Liver (tissue), 9 donors: ENCODE measurements around the gene GTSE1. TPM values are rescaled to one million over a fixed set of nuclear protein-coding genes. Genes with fewer than 3 reads are reported as not detected.

Experiments used
- DNase-seq: peaks from one replicate; pipeline ENCODE4 v3.0.0-alpha.2; 2017; ENCODE audit warnings: low spot score
- H3K27ac ChIP-seq, 2 donors: one replicate each; pipeline ENCODE4 v1.7.0; 2013; ENCODE audit warnings: inconsistent platforms in 2 of 2, low read length in 2 of 2, control low read depth in 1 of 2, low read depth in 1 of 2, mild to moderate bottlenecking in 1 of 2
- H3K27me3 ChIP-seq, 4 donors: one replicate each; pipeline versions ENCODE4 v1.6.1 to v1.7.0; 2013; ENCODE audit warnings: low read length in 3 of 4, inconsistent platforms in 1 of 4, mild to moderate bottlenecking in 1 of 4, moderate library complexity in 1 of 4; ENCODE audit not compliant: control insufficient read depth in 4 of 4, insufficient read depth in 4 of 4
- H3K36me3 ChIP-seq, 4 donors: one replicate each; pipeline versions ENCODE4 v1.6.1 to v1.7.0; 2013; ENCODE audit warnings: low read length in 3 of 4, mild to moderate bottlenecking in 3 of 4, low read depth in 1 of 4, moderate library complexity in 1 of 4; ENCODE audit not compliant: control insufficient read depth in 4 of 4, insufficient read depth in 3 of 4
- H3K4me1 ChIP-seq, 4 donors: one replicate each; pipeline versions ENCODE4 v1.6.1 to v1.7.0; 2013; ENCODE audit warnings: low read length in 3 of 4, mild to moderate bottlenecking in 3 of 4, moderate library complexity in 1 of 4; ENCODE audit not compliant: control insufficient read depth in 4 of 4, insufficient read depth in 4 of 4
- H3K4me3 ChIP-seq, 3 donors: one replicate each; pipeline versions ENCODE4 v1.6.1 to v1.7.0; 2013; ENCODE audit warnings: low read length in 3 of 3, control low read depth in 1 of 3, low read depth in 1 of 3, mild to moderate bottlenecking in 1 of 3
- H3K9ac ChIP-seq, 2 donors: one replicate each; pipeline ENCODE4 v1.7.0; 2013; ENCODE audit warnings: low read length in 2 of 2, mild to moderate bottlenecking in 2 of 2, moderate library complexity in 2 of 2, control low read depth in 1 of 2, low read depth in 1 of 2
- H3K9me3 ChIP-seq, 4 donors: one replicate each; pipeline versions ENCODE4 v1.6.1 to v1.7.0; 2013; ENCODE audit warnings: low read length in 3 of 4; ENCODE audit not compliant: control insufficient read depth in 4 of 4
- CTCF ChIP-seq: fragments of 150-350 bp; IDR thresholded peaks from 2 replicates; pipeline ENCODE4 v1.5.1; 2017; ENCODE audit warnings: improper control_type of control experiment, low read depth, low read length; ENCODE audit not compliant: missing input control
- EGR1 ChIP-seq, 2 donors: IDR thresholded peaks; 2 replicates each; pipeline ENCODE4 v1.6.1; 2016 to 2018; ENCODE audit warnings: antibody characterized with exemption in 2 of 2, low read depth in 2 of 2
- FOXA1 ChIP-seq: IDR thresholded peaks from 2 replicates; pipeline ENCODE4 v1.6.1; 2016; ENCODE audit warnings: antibody characterized with exemption
- FOXA2 ChIP-seq: IDR thresholded peaks from 2 replicates; pipeline ENCODE4 v1.6.1; 2016; ENCODE audit warnings: antibody characterized with exemption
- GABPA ChIP-seq, 2 donors: IDR thresholded peaks in 1 of 2; conservative IDR thresholded peaks in 1 of 2; 2 replicates each; pipeline ENCODE4 v1.6.1; 2016; ENCODE audit warnings: antibody characterized with exemption in 2 of 2, mild to moderate bottlenecking in 1 of 2, moderate library complexity in 1 of 2
- HNF4A ChIP-seq, 2 donors: conservative IDR thresholded peaks; 2 replicates each; pipeline ENCODE4 v1.6.1; 2016; ENCODE audit warnings: antibody characterized with exemption in 2 of 2, mild to moderate bottlenecking in 2 of 2
- HNF4G ChIP-seq: IDR thresholded peaks from 2 replicates; pipeline ENCODE4 v1.6.1; 2016; ENCODE audit warnings: antibody characterized with exemption
- NR2F2 ChIP-seq: IDR thresholded peaks from 2 replicates; pipeline ENCODE4 v1.6.1; 2016; ENCODE audit warnings: antibody characterized with exemption
- REST ChIP-seq: IDR thresholded peaks from 2 replicates; pipeline ENCODE4 v1.6.1; 2016; ENCODE audit warnings: antibody characterized with exemption, mild to moderate bottlenecking
- RXRA ChIP-seq, 2 donors: IDR thresholded peaks; 2 replicates each; pipeline ENCODE4 v1.6.1; 2017 to 2018; ENCODE audit warnings: antibody characterized with exemption in 2 of 2, mild to moderate bottlenecking in 1 of 2
- YY1 ChIP-seq: IDR thresholded peaks from 2 replicates; pipeline ENCODE4 v1.6.1; 2016; ENCODE audit warnings: antibody characterized with exemption, mild to moderate bottlenecking
- ZBTB33 ChIP-seq: IDR thresholded peaks from 2 replicates; pipeline ENCODE4 v1.6.1; 2016; ENCODE audit warnings: antibody characterized with exemption
- WGBS: extraction: QIAGEN DNeasy Blood & Tissue Kit; methylation state at CpG from one replicate; pipeline ENCODE4 v1.1.7; 2013; 5-methylcytosine and 5-hydroxymethylcytosine counted together
- polyA plus RNA-seq, 2 donors: library from polyadenylated mRNA; stranded (reverse) in 1 of 2; unstranded in 1 of 2; fragments of 200-250 nt in 1 of 2; fragments of >200 nt in 1 of 2; fragmentation: Nextera tagmentation in 1 of 2; extraction: Ambion mirVana in 1 of 2; gene quantifications; one replicate each; pipeline versions ENCODE4 v1.2.1 to v1.2.3, GENCODE V29; 2013 to 2015
- total RNA-seq, 2 donors: library from RNA; depleted of rRNA; stranded (reverse); fragments of >200 nt; gene quantifications; one replicate each; pipeline ENCODE4 v1.2.3, GENCODE V29; 2014
- TF ChIP-seq, protein P1 (sequence below): IDR thresholded peaks from 2 replicates; pipeline ENCODE4 v1.6.1; 2016; ENCODE audit warnings: antibody characterized with exemption
- TF ChIP-seq, protein P2 (sequence below): IDR thresholded peaks from 2 replicates; pipeline ENCODE4 v1.6.1; 2016; ENCODE audit warnings: antibody characterized with exemption
- donor health status: healthy.
- donor health status: healthy.
- donor health status: healthy.
- donor health status: healthy.
- donor health status: healthy.

GTSE1 gene
- total and polyA plus RNA-seq, 4 donors = 0.17 to 13.9 (median 0.85) TPM

DNA sequence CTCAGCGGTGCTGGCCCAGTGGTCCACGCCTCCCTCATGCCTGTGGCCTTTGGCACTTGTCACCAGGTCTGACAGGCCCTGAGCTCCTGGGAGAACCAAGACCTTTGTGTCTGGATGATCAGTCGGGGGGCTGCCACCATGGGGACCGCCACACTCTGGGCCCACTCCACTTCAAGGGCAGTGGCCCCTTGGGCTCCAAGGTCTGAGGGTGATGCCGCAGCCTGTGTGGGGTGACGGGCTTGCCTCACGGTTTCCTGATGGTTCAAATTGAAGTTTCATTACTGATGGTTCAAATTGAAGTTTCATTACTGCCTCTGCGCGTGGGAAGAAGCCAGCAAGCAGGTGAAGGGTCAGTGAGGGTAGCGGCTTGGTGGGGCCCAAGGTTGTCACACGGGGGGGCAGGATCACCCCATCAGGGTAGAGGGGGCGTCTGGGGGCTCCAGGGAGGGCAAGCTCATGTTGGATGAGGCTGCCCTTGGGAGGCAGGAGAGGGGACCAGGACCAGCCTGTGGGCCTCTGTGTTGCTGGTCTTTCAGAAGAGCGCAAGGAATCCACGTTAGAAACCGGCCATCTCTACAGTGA, 66.4 kb downstream of the GTSE1 start:
- TF ChIP-seq FOXA2 = no peak
- TF ChIP-seq GABPA (IDR thresholded peaks at IDR 0.05 in 1 of 2, conservative IDR thresholded peaks at IDR 0.05 in 1 of 2) = no peak
- no peak for TF ChIP-seq CTCF
- no peak for TF ChIP-seq NR2F2
- TF ChIP-seq FOXA1 = no peak
- no peak for TF ChIP-seq RXRA (IDR thresholded peaks at IDR 0.05)
- TF ChIP-seq YY1 = no peak
- TF ChIP-seq HNF4G = no peak
- no peak for TF ChIP-seq HNF4A (conservative IDR thresholded peaks at IDR 0.05)
- TF ChIP-seq REST = no peak
- TF ChIP-seq, protein P1, sequence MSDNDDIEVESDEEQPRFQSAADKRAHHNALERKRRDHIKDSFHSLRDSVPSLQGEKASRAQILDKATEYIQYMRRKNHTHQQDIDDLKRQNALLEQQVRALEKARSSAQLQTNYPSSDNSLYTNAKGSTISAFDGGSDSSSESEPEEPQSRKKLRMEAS = no peak
- TF ChIP-seq, protein P2, sequence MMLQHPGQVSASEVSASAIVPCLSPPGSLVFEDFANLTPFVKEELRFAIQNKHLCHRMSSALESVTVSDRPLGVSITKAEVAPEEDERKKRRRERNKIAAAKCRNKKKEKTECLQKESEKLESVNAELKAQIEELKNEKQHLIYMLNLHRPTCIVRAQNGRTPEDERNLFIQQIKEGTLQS = no peak
- TF ChIP-seq EGR1 (IDR thresholded peaks at IDR 0.05; ENCODE audit: low read depth in 2 of 2) = no peak
- TF ChIP-seq ZBTB33 = no peak
- no peak for DNase-seq
- H3K4me1 ChIP-seq = peaks cover 3 to 20% (median 14%) of the 10 kb centered on the region in 4 donors
- no peak overlapping the region for H3K9ac ChIP-seq
- no peaks in the 10 kb centered on the region for H3K9me3 ChIP-seq
- no peaks in the 10 kb centered on the region for H3K27me3 ChIP-seq
- no peak overlapping the region for H3K4me3 ChIP-seq
- WGBS = 90% methylated on average over 15 of the region's 15 CpGs
- peaks cover 0 to 15% (median 6%) of the 10 kb centered on the region in 4 donors for H3K36me3 ChIP-seq
- peak overlapping the region; percentile 58 to 87 for H3K27ac ChIP-seq
